Activated B cell treated with CpG ODN at 0.5 μM for 24 hours (primary cell): ENCODE data around the gene DERL2. TPM values are rescaled to one million over a fixed set of nuclear protein-coding genes. Genes with fewer than 3 reads are reported as not detected.
"Not testable (repeated sequence)": the region's sequence is repeated elsewhere in the genome, so short reads cannot be mapped to it uniquely, and the experiment has no call there.

Source experiments
- ATAC-seq: fragments of 200-7000 bp; cut with Tn5 transposase; one replicate; pipeline ENCODE4 v1.10.0; 2021; ENCODE audit warnings: low read depth, mild to moderate bottlenecking, moderate library complexity
- CTCF ChIA-PET: fragments of 350-600 bp; sonication (Branson Sonifier 250); formaldehyde crosslinking; loops from one replicate; lab custom pipeline; 2021; ENCODE audit warnings: antibody characterized with exemption; lab: Charles Lee
- POLR2A ChIA-PET: fragments of 350-600 bp; sonication (Branson Sonifier 250); formaldehyde crosslinking; loops from one replicate; lab custom pipeline; 2021; ENCODE audit warnings: antibody characterized with exemption; lab: Charles Lee
- DNase-seq: peaks from one replicate; pipeline ENCODE4 v3.0.0; 2022
- H3K27ac Mint-ChIP-seq: one replicate; pipeline ENCODE4 v1.8.0; 2020; ENCODE audit warnings: mixed read lengths
- H3K27me3 Mint-ChIP-seq: one replicate; pipeline ENCODE4 v1.8.0; 2021; ENCODE audit warnings: mixed read lengths
- H3K36me3 Mint-ChIP-seq: one replicate; pipeline ENCODE4 v1.8.0; 2021; ENCODE audit warnings: low read depth, mixed read lengths
- H3K4me1 Mint-ChIP-seq: one replicate; pipeline ENCODE4 v1.8.0; 2021; ENCODE audit warnings: mixed read lengths
- H3K4me3 Mint-ChIP-seq: one replicate; pipeline ENCODE4 v1.8.0; 2020; ENCODE audit warnings: mild to moderate bottlenecking, mixed read lengths
- H3K9me3 Mint-ChIP-seq: one replicate; pipeline ENCODE4 v1.8.0; 2020; ENCODE audit warnings: mixed read lengths
- CTCF ChIP-seq: fragments of 200-600 bp; IDR thresholded peaks from one replicate; pipeline ENCODE4 v1.8.0; 2022; ENCODE audit warnings: antibody characterized with exemption, mild to moderate bottlenecking
- intact Hi-C: fragments of 100-400 bp; cut with micrococcal nuclease; formaldehyde crosslinking; loops from one replicate; pipeline ENCODE4 v1.15.1; 2024
- total RNA-seq: library from RNA; stranded (reverse); gene quantifications from 2 replicates; pipeline ENCODE4 v1.2.3, GENCODE V29; 2022

DERL2 gene
- total RNA-seq, 1 donor from 2014 or later, result 76.8 TPM

- no peaks in the 10 kb centered on the region for H3K27me3 Mint-ChIP-seq
- H3K4me3 Mint-ChIP-seq, result peak overlapping the region; percentile 83
- peaks cover 46% of the 10 kb centered on the region for H3K36me3 Mint-ChIP-seq
- CTCF ChIA-PET, result interaction anchor here (0.7 to 4.2 kb wide), 24 partner anchors 9 to 408 kb away, joined by 3 to 24 read pairs (median 4); partner anchors contain the start of genes DERL2, MIS12, NUP88 and RPAIN
- ATAC-seq, result no peak
- peaks cover 32% of the 10 kb centered on the region for H3K4me1 Mint-ChIP-seq
- DNase-seq, result no peak
- POLR2A ChIA-PET, result interaction anchor here (0.6 to 2.5 kb wide), 12 partner anchors 11 to 203 kb away, joined by 3 to 39 read pairs (median 4); partner anchors contain the start of genes DERL2, DHX33, MIS12 and NUP88
- peak overlapping the region; percentile 91 for H3K27ac Mint-ChIP-seq
- no peaks in the 10 kb centered on the region for H3K9me3 Mint-ChIP-seq
- TF ChIP-seq CTCF, result peak; percentile 12
- intact Hi-C loops, result loop anchor here (1.0 to 2.0 kb wide), 6 partner anchors 19 to 242 kb away; partner anchors contain the start of genes DERL2, DHX33, MIS12 and RABEP1
Measured at GRCh38 chr17:5439446-5439764, 46.6 kb downstream of the DERL2 start.

GRCh38 chr17:5438716-5439445 is 47.1 kb downstream of the DERL2 start, which contains the start of gene C1QBP:
C1QBP (minus strand) TSS chr17:5439155; CDS start chr17:5439073, 82 bp downstream.
- intact Hi-C loops, result loop anchor here (1.0 to 2.0 kb wide), 6 partner anchors 19 to 242 kb away; partner anchors contain the start of genes DERL2, DHX33, MIS12 and RABEP1
- DNase-seq (peak; percentile 95), ATAC-seq (peak; percentile 91)
- TF ChIP-seq CTCF, result peak; percentile 96
- no peaks in the 10 kb centered on the region for H3K9me3 Mint-ChIP-seq
- peak within 1 kb of the TSS; percentile 83 for H3K4me3 Mint-ChIP-seq
- peak within 1 kb of the TSS; percentile 91 for H3K27ac Mint-ChIP-seq
- H3K36me3 Mint-ChIP-seq, result peaks cover 46% of the 10 kb centered on the region
- H3K27me3 Mint-ChIP-seq, result no peaks in the 10 kb centered on the region
- H3K4me1 Mint-ChIP-seq, result peaks cover 32% of the 10 kb centered on the region
- CTCF ChIA-PET, result interaction anchor here (0.6 to 4.2 kb wide), 27 partner anchors 8 to 407 kb away, joined by 3 to 24 read pairs (median 4); partner anchors contain the start of genes DERL2, MIS12, NUP88 and RPAIN
- POLR2A ChIA-PET, result interaction anchor here (0.6 to 2.5 kb wide), 13 partner anchors 10 to 203 kb away, joined by 3 to 39 read pairs (median 4); partner anchors contain the start of genes DERL2, DHX33, MIS12 and NUP88

- ChIA-PET POLR2A (interaction anchor here (0.6 to 2.3 kb wide), 5 partner anchors 8 to 48 kb away, joined by 4 to 11 read pairs (median 7); partner anchors contain the start of genes DERL2, DHX33, MIS12 and NUP88), CTCF (interaction anchor here (1.3 to 1.4 kb wide), 2 partner anchors 29 to 136 kb away, joined by 3 read pairs; no protein-coding TSS in a partner anchor)
- no peak for TF ChIP-seq CTCF
- Mint-ChIP-seq H3K4me3 (peak overlapping the region; percentile 83), H3K9me3 (no peaks in the 10 kb centered on the region), H3K36me3 (peaks cover 49% of the 10 kb centered on the region), H3K27ac (peak overlapping the region; percentile 91), H3K27me3 (no peaks in the 10 kb centered on the region), H3K4me1 (peaks cover 32% of the 10 kb centered on the region)
- intact Hi-C loops, result loop anchor here (2.0 kb wide), 1 partner anchor 31 kb away; the partner anchor contains the start of gene DHX33
- ATAC-seq, result no peak
- DNase-seq, result no peak
Measured at GRCh38 chr17:5437721-5438317, 48.2 kb downstream of the DERL2 start.

DNA sequence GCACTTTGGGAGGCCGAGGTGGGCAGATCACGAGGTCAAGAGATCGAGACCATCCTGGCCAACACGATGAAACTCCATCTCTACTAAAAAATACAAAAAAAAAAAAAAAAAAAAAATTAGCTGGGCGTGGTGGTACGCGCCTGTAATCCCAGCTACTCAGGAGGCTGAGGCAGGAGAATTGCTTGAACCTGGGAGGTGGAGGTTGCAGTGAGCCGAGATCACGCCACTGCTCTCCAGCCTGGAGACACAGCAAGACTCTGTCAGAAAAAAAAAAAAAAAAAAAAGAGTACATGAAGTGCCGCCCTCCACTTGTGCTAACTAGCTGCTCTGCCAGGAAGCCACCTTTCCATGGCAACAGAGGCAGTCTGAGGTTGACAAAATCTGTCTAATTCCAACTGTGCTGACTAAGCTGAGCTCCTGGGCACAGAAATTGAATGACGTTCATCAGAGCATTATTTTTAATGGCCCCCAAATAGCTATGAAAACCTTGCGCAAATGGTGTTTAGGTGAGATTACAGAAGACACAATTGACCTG is 50.1 kb downstream of the DERL2 start:
- ATAC-seq, intact Hi-C loops, CTCF ChIA-PET, H3K27me3 Mint-ChIP-seq, DNase-seq, H3K9me3 Mint-ChIP-seq, H3K4me3 Mint-ChIP-seq: not testable (repeated sequence)
- POLR2A ChIA-PET, result interaction anchor here (0.9 kb wide), 1 partner anchor 22 kb away, joined by 3 read pairs; no protein-coding TSS in a partner anchor
- Mint-ChIP-seq H3K4me1 (peaks cover 32% of the 10 kb centered on the region), H3K36me3 (peaks cover 66% of the 10 kb centered on the region), H3K27ac (peak overlapping the region; percentile 35)

DNA sequence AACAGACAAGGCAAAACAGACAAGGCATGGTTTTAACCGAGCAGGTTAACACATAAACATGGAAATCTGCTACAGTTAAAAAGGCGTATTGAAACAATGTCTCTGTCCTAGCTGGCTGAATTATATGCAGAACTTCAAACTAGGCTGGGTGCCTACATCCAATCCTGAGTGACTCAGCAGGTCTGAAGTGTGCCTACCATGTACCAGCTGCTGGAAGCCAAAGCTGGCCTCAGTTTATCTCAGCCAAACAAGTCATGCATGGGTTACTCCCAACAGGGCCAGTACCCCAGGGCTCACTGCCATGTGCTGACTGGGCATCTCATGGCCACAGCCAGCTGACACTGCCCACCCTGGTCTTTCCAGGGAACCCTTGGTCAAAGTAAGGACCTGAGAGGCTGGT is 51.0 kb downstream of the DERL2 start:
- Mint-ChIP-seq H3K27ac (no peak overlapping the region), H3K27me3 (no peaks in the 10 kb centered on the region), H3K4me3 (no peak overlapping the region), H3K9me3 (no peaks in the 10 kb centered on the region), H3K36me3 (peaks cover 72% of the 10 kb centered on the region), H3K4me1 (peaks cover 36% of the 10 kb centered on the region)
- CTCF ChIA-PET, result no interaction called here
- DNase-seq, result no peak
- POLR2A ChIA-PET, result interaction anchor here (0.5 to 0.8 kb wide), 2 partner anchors 17 to 177 kb away, joined by 4 read pairs; no protein-coding TSS in a partner anchor
- intact Hi-C loops, result no loop called here
- ATAC-seq, result no peak
- TF ChIP-seq CTCF, result no peak
